Measurements from ENCODE around the gene EPB41.
"Not testable (repeated sequence)": the region's sequence is repeated elsewhere in the genome, so short reads cannot be mapped to it uniquely, and the experiment has no call there.

EPB41 gene

GRCh38 chr1:28976248-28976647 lies 61.9 kb downstream of the EPB41 start:
- DNase-seq, result no peak

- DNase-seq, result no peak
Observed at GRCh38 chr1:28981210-28981609, 66.8 kb downstream of the EPB41 start.

- no peak for DNase-seq
Observed at GRCh38 chr1:28982198-28982597, 67.8 kb downstream of the EPB41 start.

- DNase-seq, result no peak
Observed at GRCh38 chr1:28983091-28983490, 68.7 kb downstream of the EPB41 start.

- DNase-seq, result no peak
Observed at GRCh38 chr1:28983509-28984310, 69.3 kb downstream of the EPB41 start.

GRCh38 chr1:28984311-28984684 lies 69.9 kb downstream of the EPB41 start:
- DNase-seq, result no peak

- no peak for DNase-seq
Observed at GRCh38 chr1:28985427-28985826, 71.1 kb downstream of the EPB41 start.

- no peak for DNase-seq
Observed at GRCh38 chr1:28986306-28986910, 72.0 kb downstream of the EPB41 start.

GRCh38 chr1:29002792-29003191 lies 88.4 kb downstream of the EPB41 start:
- no peak for DNase-seq

GRCh38 chr1:29004288-29004687 lies 89.9 kb downstream of the EPB41 start:
- no peak for DNase-seq

- no peak for DNase-seq
Observed at GRCh38 chr1:29004798-29005197, 90.4 kb downstream of the EPB41 start.

- no peak for DNase-seq
Observed at GRCh38 chr1:29011775-29012174, 97.4 kb downstream of the EPB41 start.

GRCh38 chr1:29017235-29017634 lies 102.9 kb downstream of the EPB41 start:
- DNase-seq, result no peak

GRCh38 chr1:29017975-29018712 lies 103.8 kb downstream of the EPB41 start:
- no peak for DNase-seq

- DNase-seq, result no peak
Observed at GRCh38 chr1:29022620-29023019, 108.3 kb downstream of the EPB41 start.

- DNase-seq, result no peak
Observed at GRCh38 chr1:29029667-29030066, 115.3 kb downstream of the EPB41 start.

GRCh38 chr1:29032841-29033240 lies 118.5 kb downstream of the EPB41 start:
- no peak for DNase-seq

GRCh38 chr1:29033829-29034466 lies 119.6 kb downstream of the EPB41 start:
- DNase-seq, result no peak

GRCh38 chr1:29043274-29043965 lies 129.1 kb downstream of the EPB41 start:
- no peak for DNase-seq

GRCh38 chr1:29044010-29044409 lies 129.6 kb downstream of the EPB41 start:
- no peak for DNase-seq

- DNase-seq, result not testable (repeated sequence)
Observed at GRCh38 chr1:29045663-29046062, 131.3 kb downstream of the EPB41 start.

All from amygdala (tissue), 56 donors.